HG03045 (cell line): ENCODE data around the gene ERP27.

Experiments used
- ATAC-seq: cut with Tn5 transposase; IDR thresholded peaks from one replicate; pipeline ENCODE4 v1.9.1; 2021; ENCODE audit warnings: mild to moderate bottlenecking, moderate library complexity; ENCODE audit not compliant: unreplicated experiment

The ERP27 gene

GRCh38 chr12:14873440-14874185 is 64.7 kb downstream of the ERP27 start:
- no peak for ATAC-seq

- no peak for ATAC-seq
Observed at GRCh38 chr12:14871886-14872285, 66.5 kb downstream of the ERP27 start.

- ATAC-seq: no peak
Observed at GRCh38 chr12:14871247-14871646, 67.1 kb downstream of the ERP27 start.

- no peak for ATAC-seq
Observed at GRCh38 chr12:14868916-14869506, 69.3 kb downstream of the ERP27 start.
